Keratinocyte (primary cell): ENCODE results near the gene RNU7-1. TPM values are rescaled to one million over a fixed set of nuclear protein-coding genes. Genes with fewer than 3 reads are reported as not detected.

Experiments
- DNase-seq: peaks from one replicate; pipeline ENCODE4 v3.0.0-alpha.2; 2011; ENCODE audit warnings: low read depth, missing footprints, low spot score
- FAIRE-seq: peaks from 2 replicates; lab custom pipeline; 2011; peaks lifted over from hg19 to GRCh38; lab: Jason Lieb, UNC
- H2AFZ ChIP-seq: 2 replicates; pipeline ENCODE4 v1.6.0; 2012; ENCODE audit warnings: low read length, control low read depth, inconsistent platforms; ENCODE audit not compliant: control insufficient read depth
- H3K27ac ChIP-seq: 2 replicates; pipeline ENCODE4 v1.5.1; 2011; ENCODE audit warnings: low read length; ENCODE audit not compliant: control insufficient read depth, insufficient read depth
- H3K27me3 ChIP-seq: 3 replicates; pipeline ENCODE4 v1.6.0; 2011; ENCODE audit warnings: low read length; ENCODE audit not compliant: control insufficient read depth, insufficient read depth; ENCODE audit errors: extremely low read depth
- H3K36me3 ChIP-seq, 2 experiments: 2 replicates in 1 of 2; 3 replicates in 1 of 2; pipeline ENCODE4 v1.5.1; 2011; ENCODE audit warnings: low read length in 2 of 2, mild to moderate bottlenecking in 1 of 2; ENCODE audit not compliant: control insufficient read depth in 2 of 2, insufficient read depth in 2 of 2; ENCODE audit errors: extremely low read depth in 1 of 2
- H3K4me1 ChIP-seq: 3 replicates; pipeline ENCODE4 v1.5.1; 2011; ENCODE audit warnings: low read length; ENCODE audit not compliant: control insufficient read depth, insufficient read depth; ENCODE audit errors: extremely low read depth
- H3K4me2 ChIP-seq: 3 replicates; pipeline ENCODE4 v1.6.0; 2011; ENCODE audit warnings: low read depth, low read length; ENCODE audit not compliant: control insufficient read depth, insufficient read depth; ENCODE audit errors: extremely low read depth
- H3K4me3 ChIP-seq, 3 experiments: fragments of 200-600 bp in 1 of 3; sonication (generic) in 1 of 3; 2 replicates in 2 of 3; 3 replicates in 1 of 3; pipeline ENCODE4 v1.5.1; 2011 to 2016; ENCODE audit warnings: low read length in 3 of 3, mild to moderate bottlenecking in 3 of 3, control low read depth in 2 of 3, inconsistent platforms in 1 of 3, low read depth in 1 of 3, mixed read lengths in 1 of 3, mixed run types in 1 of 3, moderate library complexity in 1 of 3; ENCODE audit not compliant: control insufficient read depth in 2 of 3, insufficient read depth in 2 of 3; ENCODE audit errors: extremely low read depth in 1 of 3
- H3K79me2 ChIP-seq: 2 replicates; pipeline ENCODE4 v1.6.0; 2012; ENCODE audit warnings: low read length; ENCODE audit not compliant: control insufficient read depth, insufficient read depth
- H3K9ac ChIP-seq: 3 replicates; pipeline ENCODE4 v1.6.0; 2011; ENCODE audit warnings: low read length; ENCODE audit not compliant: control insufficient read depth, insufficient read depth; ENCODE audit errors: extremely low read depth
- H3K9me1 ChIP-seq: 3 replicates; pipeline ENCODE4 v1.6.0; 2011; ENCODE audit warnings: low read length; ENCODE audit not compliant: control insufficient read depth, insufficient read depth; ENCODE audit errors: extremely low read depth
- H3K9me3 ChIP-seq: 2 replicates; pipeline ENCODE4 v1.5.1; 2012; ENCODE audit warnings: low read depth, low read length; ENCODE audit not compliant: control insufficient read depth
- H4K20me1 ChIP-seq: 3 replicates; pipeline ENCODE4 v1.6.0; 2011; ENCODE audit warnings: low read length; ENCODE audit not compliant: control insufficient read depth, insufficient read depth; ENCODE audit errors: extremely low read depth
- EZH2 ChIP-seq: IDR thresholded peaks from one replicate; pipeline ENCODE4 v1.6.1; 2012; ENCODE audit warnings: inconsistent platforms, mild to moderate bottlenecking, low read length, moderate library complexity
- dilution Hi-C: fragments of 300-500 bp; cut with MboI; formaldehyde crosslinking; loops from one replicate; pipeline ENCODE4 v1.7.0; 2020; ENCODE audit warnings: low sequenced_read_pairs; ENCODE audit not compliant: extremely low pct_ligation_motif_present
- polyA plus RNA-seq, 5 experiments: library from polyadenylated mRNA; depleted of rRNA in 3 of 5; stranded (reverse) in 3 of 5; stranded (forward) in 1 of 5; unstranded in 1 of 5; fragments of >200 nt; gene quantifications; 1 replicate in 1 of 5; 2 replicates in 3 of 5; 3 replicates in 1 of 5; pipeline versions ENCODE4 v1.2.1 to v1.2.3, GENCODE V29; 2011 to 2012; ENCODE audit warnings: missing spikeins in 2 of 5, low read depth in 1 of 5, low replicate concordance in 1 of 5
- TF ChIP-seq, protein P1 (sequence below), 3 experiments: IDR thresholded peaks in 1 of 3; conservative IDR thresholded peaks in 1 of 3; optimal IDR thresholded peaks in 1 of 3; 2 replicates in 2 of 3; 3 replicates in 1 of 3; pipeline versions ENCODE3 to v1.5.1; 2011; ENCODE audit warnings: low read length in 3 of 3, mild to moderate bottlenecking in 3 of 3, moderate library complexity in 2 of 3, control low read depth in 1 of 3, inconsistent platforms in 1 of 3; ENCODE audit not compliant: insufficient read depth in 2 of 3; ENCODE audit errors: extremely low read depth in 1 of 3

RNU7-1 gene
- polyA plus RNA-seq, 1 donor (not counting 4 experiments of a cell fraction or from before 2014, with no cell fraction given), result not detected

DNA sequence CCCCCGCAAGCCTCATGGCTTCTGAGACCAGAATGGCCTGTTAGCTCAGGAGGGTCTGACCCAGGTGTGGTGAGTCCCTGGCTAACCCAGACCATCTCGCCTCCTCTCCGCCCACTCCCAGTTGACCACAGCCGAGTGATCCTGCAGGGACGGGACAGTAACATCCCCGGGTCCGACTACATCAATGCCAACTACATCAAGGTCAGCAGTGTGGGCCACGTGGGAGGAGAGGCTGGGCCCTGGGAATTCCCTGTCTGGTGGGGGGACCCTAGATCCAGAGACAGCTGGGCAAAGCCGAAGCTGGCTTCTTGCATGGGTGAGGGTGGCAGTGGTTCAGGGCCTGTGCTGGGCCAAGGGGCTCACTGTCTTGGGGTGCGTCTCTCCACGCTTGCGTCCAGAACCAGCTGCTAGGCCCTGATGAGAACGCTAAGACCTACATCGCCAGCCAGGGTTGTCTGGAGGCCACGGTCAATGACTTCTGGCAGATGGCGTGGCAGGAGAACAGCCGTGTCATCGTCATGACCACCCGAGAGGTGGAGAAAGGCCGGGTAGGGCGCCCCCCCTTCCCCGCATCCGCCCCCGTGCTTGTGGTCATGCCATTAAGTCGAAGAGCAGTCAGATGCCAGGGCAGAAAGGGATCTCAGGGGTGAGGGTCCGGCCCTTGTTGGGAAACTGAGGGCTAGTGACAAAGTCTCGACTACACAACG is 12.6 kb downstream of the RNU7-1 start:
- FAIRE-seq, result no peak
- dilution Hi-C loops, result no loop called here

GRCh38 chr12:6957151-6957701 is 13.6 kb downstream of the RNU7-1 start:
- H3K27me3 ChIP-seq, result no peaks in the 10 kb centered on the region
- no peaks in the 10 kb centered on the region for H3K9me1 ChIP-seq
- H3K36me3 ChIP-seq, result peaks cover 0 to 1% of the 10 kb centered on the region in 2 experiments
- FAIRE-seq (no peak), DNase-seq (no peak)
- no peaks in the 10 kb centered on the region for H3K79me2 ChIP-seq
- no peaks in the 10 kb centered on the region for H3K9me3 ChIP-seq
- H3K4me3 ChIP-seq, result no peak overlapping the region
- no peak overlapping the region for H3K4me2 ChIP-seq
- H3K27ac ChIP-seq, result no peak overlapping the region
- peaks cover 28% of the 10 kb centered on the region for H3K4me1 ChIP-seq
- H2AFZ ChIP-seq, result no peak overlapping the region
- dilution Hi-C loops, result no loop called here
- no peak for TF ChIP-seq EZH2
- TF ChIP-seq, protein P1, sequence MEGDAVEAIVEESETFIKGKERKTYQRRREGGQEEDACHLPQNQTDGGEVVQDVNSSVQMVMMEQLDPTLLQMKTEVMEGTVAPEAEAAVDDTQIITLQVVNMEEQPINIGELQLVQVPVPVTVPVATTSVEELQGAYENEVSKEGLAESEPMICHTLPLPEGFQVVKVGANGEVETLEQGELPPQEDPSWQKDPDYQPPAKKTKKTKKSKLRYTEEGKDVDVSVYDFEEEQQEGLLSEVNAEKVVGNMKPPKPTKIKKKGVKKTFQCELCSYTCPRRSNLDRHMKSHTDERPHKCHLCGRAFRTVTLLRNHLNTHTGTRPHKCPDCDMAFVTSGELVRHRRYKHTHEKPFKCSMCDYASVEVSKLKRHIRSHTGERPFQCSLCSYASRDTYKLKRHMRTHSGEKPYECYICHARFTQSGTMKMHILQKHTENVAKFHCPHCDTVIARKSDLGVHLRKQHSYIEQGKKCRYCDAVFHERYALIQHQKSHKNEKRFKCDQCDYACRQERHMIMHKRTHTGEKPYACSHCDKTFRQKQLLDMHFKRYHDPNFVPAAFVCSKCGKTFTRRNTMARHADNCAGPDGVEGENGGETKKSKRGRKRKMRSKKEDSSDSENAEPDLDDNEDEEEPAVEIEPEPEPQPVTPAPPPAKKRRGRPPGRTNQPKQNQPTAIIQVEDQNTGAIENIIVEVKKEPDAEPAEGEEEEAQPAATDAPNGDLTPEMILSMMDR (optimal IDR thresholded peaks at IDR 0.05 in 1 of 3, IDR thresholded peaks at IDR 0.05 in 1 of 3, conservative IDR thresholded peaks at IDR 0.05 in 1 of 3; ENCODE audit: extremely low read depth in 1 of 3, insufficient read depth in 2 of 3, low read length in 3 of 3), result no peak
- H4K20me1 ChIP-seq, result no peaks in the 10 kb centered on the region
- H3K9ac ChIP-seq, result no peak overlapping the region

More for the DNA sequence above, 12.6 kb downstream of the RNU7-1 start:
- DNase-seq, result no peak
- H3K4me2 ChIP-seq, result no peak overlapping the region
- H3K4me1 ChIP-seq, result peaks cover 18% of the 10 kb centered on the region
- no peak overlapping the region for H3K9ac ChIP-seq
- H3K79me2 ChIP-seq, result no peaks in the 10 kb centered on the region
- no peak overlapping the region for H2AFZ ChIP-seq
- no peaks in the 10 kb centered on the region for H3K27me3 ChIP-seq
- H3K36me3 ChIP-seq, result peaks cover 0 to 1% of the 10 kb centered on the region in 2 experiments
- TF ChIP-seq EZH2, result no peak
- TF ChIP-seq, protein P1 (optimal IDR thresholded peaks at IDR 0.05 in 1 of 3, IDR thresholded peaks at IDR 0.05 in 1 of 3, conservative IDR thresholded peaks at IDR 0.05 in 1 of 3; ENCODE audit: extremely low read depth in 1 of 3, insufficient read depth in 2 of 3, low read length in 3 of 3), result no peak
- no peak overlapping the region for H3K27ac ChIP-seq
- no peaks in the 10 kb centered on the region for H3K9me3 ChIP-seq
- H4K20me1 ChIP-seq, result no peaks in the 10 kb centered on the region
- H3K4me3 ChIP-seq, result no peak overlapping the region
- H3K9me1 ChIP-seq, result no peaks in the 10 kb centered on the region
